ENCODE data around the gene PHF23. TPM values are rescaled to one million over a fixed set of nuclear protein-coding genes. Genes with fewer than 3 reads are reported as not detected.

The PHF23 gene
- total and polyA plus RNA-seq, 2 donors (not counting 1 experiment from before 2014, with no cell fraction given): 45.4 to 48.7 TPM

DNA sequence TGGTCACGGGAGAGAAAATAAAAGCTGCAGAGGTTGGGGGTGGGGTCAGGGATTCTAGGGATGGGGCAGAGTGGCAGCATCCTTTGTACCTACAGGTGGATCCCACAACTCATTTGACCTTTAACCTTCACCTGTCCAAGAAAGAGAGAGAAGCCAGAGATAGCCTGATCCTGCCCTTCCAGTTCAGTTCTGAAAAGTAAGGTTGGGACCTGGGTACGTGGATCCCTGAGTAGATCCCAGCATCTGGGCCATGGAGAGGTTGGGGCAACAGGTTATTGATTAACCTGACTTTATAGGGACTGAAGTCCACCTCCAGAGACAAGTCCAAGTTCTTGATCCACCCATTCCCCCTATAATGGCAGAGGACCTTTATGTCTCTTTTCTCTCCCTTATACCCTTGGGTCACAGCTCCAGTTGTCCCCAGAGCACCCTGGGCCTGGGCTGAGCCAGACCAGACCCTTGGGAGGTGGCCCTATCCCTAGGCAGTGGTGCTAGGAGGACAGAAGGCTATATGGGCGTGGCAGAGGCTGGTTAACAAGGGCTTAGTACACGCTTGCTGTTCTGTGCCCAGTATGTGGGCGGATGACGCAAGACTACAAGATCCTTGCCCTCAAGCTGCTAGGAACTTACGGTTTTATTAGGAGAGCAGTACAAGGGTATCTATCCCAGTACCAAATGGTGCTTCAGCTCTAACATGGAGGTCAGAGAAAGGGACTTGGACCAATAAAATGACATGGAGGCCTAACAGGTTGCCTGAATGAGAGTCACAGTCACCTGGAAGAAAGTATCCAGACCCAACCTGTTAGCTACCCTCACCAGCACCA is 19.7 kb upstream of the PHF23 start:
- no peaks in the 10 kb centered on the region for H3K9me3 ChIP-seq (ENCODE audit: control insufficient read depth, insufficient read depth, low read depth, low read length)
- H3K27ac ChIP-seq (ENCODE audit: insufficient read depth, low read length): no peak overlapping the region
- H3K4me2 ChIP-seq (ENCODE audit: extremely low read depth, insufficient read depth, low read length): no peak overlapping the region
- TF ChIP-seq, protein P1, sequence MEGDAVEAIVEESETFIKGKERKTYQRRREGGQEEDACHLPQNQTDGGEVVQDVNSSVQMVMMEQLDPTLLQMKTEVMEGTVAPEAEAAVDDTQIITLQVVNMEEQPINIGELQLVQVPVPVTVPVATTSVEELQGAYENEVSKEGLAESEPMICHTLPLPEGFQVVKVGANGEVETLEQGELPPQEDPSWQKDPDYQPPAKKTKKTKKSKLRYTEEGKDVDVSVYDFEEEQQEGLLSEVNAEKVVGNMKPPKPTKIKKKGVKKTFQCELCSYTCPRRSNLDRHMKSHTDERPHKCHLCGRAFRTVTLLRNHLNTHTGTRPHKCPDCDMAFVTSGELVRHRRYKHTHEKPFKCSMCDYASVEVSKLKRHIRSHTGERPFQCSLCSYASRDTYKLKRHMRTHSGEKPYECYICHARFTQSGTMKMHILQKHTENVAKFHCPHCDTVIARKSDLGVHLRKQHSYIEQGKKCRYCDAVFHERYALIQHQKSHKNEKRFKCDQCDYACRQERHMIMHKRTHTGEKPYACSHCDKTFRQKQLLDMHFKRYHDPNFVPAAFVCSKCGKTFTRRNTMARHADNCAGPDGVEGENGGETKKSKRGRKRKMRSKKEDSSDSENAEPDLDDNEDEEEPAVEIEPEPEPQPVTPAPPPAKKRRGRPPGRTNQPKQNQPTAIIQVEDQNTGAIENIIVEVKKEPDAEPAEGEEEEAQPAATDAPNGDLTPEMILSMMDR (conservative IDR thresholded peaks at IDR 0.05 in 1 of 2, IDR thresholded peaks at IDR 0.05 in 1 of 2; ENCODE audit: low read depth in 1 of 2, low read length in 2 of 2): no peak
- TF ChIP-seq EZH2 (IDR thresholded peaks at IDR 0.05; ENCODE audit: low read length, missing control alignments): no peak
- peak; percentile 34 to 39 for DNase-seq (ENCODE audit: low read depth in 2 of 2)
- H3K4me3 ChIP-seq (replicated peaks in 1 of 4; ENCODE audit: control extremely low read depth in 1 of 4, insufficient read depth in 1 of 4, low read depth in 3 of 4, low read length in 4 of 4): no peak overlapping the region
- H3K79me2 ChIP-seq (ENCODE audit: control insufficient read depth, insufficient read depth, low read length): no peaks in the 10 kb centered on the region
- no peak overlapping the region for H2AFZ ChIP-seq (ENCODE audit: low read length)
- no peaks in the 10 kb centered on the region for H4K20me1 ChIP-seq (ENCODE audit: control insufficient read depth, extremely low read depth, insufficient read depth, low read length)
- H3K4me1 ChIP-seq (ENCODE audit: control insufficient read depth, extremely low read depth, insufficient read depth, low read length): no peaks in the 10 kb centered on the region
- peaks cover 1% of the 10 kb centered on the region for H3K36me3 ChIP-seq (ENCODE audit: control insufficient read depth, insufficient read depth, low read length)
- H3K9ac ChIP-seq (ENCODE audit: insufficient read depth, low read length): no peak overlapping the region
- no peaks in the 10 kb centered on the region for H3K27me3 ChIP-seq (ENCODE audit: control insufficient read depth, insufficient read depth, low read length)

DNA sequence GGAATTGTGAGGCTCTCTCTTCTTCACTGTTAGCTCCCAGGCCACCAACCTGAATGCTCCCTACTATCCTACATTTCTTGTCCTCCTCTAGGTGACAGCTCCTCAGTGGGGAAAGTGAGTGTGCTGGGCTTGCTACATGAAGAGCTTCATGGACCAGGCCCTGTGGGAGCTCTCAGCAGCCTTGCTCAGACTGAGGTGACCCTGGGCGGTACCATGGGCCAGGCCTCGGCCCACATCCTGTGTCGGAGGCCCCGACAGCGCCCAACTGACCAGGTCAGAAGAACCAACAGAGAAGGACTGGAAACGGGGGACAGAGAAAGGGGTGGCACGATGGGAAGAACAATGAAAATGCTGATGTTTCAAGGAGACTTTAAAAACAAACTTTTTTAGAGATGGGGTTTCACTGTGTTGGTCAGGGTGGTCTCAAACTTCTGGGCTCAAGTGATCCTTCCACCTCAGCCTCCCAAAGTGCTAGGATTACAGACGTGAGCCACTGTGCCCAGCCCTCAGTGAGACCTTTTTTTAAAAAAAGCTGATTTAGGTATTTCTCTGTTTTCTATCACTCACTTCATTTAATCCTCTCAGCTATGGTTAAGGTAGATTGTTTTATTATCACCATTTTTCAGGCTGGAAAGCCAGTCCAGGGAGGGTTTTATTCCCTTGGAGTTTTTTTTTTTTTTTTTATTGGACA is 17.7 kb upstream of the PHF23 start:
- no peak overlapping the region for H3K4me3 ChIP-seq (replicated peaks in 1 of 4; ENCODE audit: control extremely low read depth in 1 of 4, insufficient read depth in 1 of 4, low read depth in 3 of 4, low read length in 4 of 4)
- H3K27ac ChIP-seq (ENCODE audit: insufficient read depth, low read length): no peak overlapping the region
- H3K9me3 ChIP-seq (ENCODE audit: control insufficient read depth, insufficient read depth, low read depth, low read length): no peaks in the 10 kb centered on the region
- no peaks in the 10 kb centered on the region for H3K4me1 ChIP-seq (ENCODE audit: control insufficient read depth, extremely low read depth, insufficient read depth, low read length)
- no peak overlapping the region for H2AFZ ChIP-seq (ENCODE audit: low read length)
- H4K20me1 ChIP-seq (ENCODE audit: control insufficient read depth, extremely low read depth, insufficient read depth, low read length): no peaks in the 10 kb centered on the region
- peaks cover 1% of the 10 kb centered on the region for H3K36me3 ChIP-seq (ENCODE audit: control insufficient read depth, insufficient read depth, low read length)
- peaks cover 9% of the 10 kb centered on the region for H3K79me2 ChIP-seq (ENCODE audit: control insufficient read depth, insufficient read depth, low read length)
- H3K27me3 ChIP-seq (ENCODE audit: control insufficient read depth, insufficient read depth, low read length): no peaks in the 10 kb centered on the region
- TF ChIP-seq, protein P1 (conservative IDR thresholded peaks at IDR 0.05 in 1 of 2, IDR thresholded peaks at IDR 0.05 in 1 of 2; ENCODE audit: low read depth in 1 of 2, low read length in 2 of 2): no peak
- no peak for TF ChIP-seq EZH2 (IDR thresholded peaks at IDR 0.05; ENCODE audit: low read length, missing control alignments)
- no peak overlapping the region for H3K9ac ChIP-seq (ENCODE audit: insufficient read depth, low read length)
- DNase-seq (ENCODE audit: low read depth in 2 of 2): no peak
- H3K4me2 ChIP-seq (ENCODE audit: extremely low read depth, insufficient read depth, low read length): no peak overlapping the region

DNA sequence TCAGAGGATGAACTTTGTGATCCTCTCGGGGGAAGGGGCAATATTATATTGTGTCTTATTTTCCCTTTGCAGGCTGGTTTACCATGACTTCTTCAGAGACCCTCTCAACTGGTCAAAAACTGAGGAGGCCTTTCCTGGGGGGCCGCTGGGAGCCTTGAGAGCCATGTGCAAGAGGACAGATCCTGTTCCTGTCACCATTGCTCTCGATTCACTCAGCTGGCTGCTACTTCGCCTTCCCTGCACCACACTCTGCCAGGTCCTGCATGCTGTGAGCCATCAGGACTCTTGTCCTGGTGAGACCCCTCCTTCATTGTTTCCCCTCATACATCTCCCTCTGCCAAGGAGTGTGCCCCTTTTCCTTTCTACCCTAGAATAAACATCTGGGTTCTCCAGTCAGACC is 15.3 kb upstream of the PHF23 start:
- Histone ChIP-seq H3K27ac (ENCODE audit: insufficient read depth, low read length) (no peak overlapping the region), H3K36me3 (ENCODE audit: control insufficient read depth, insufficient read depth, low read length) (peaks cover 1% of the 10 kb centered on the region), H3K4me3 (replicated peaks in 1 of 4; ENCODE audit: control extremely low read depth in 1 of 4, insufficient read depth in 1 of 4, low read depth in 3 of 4, low read length in 4 of 4) (no peak overlapping the region), H3K27me3 (ENCODE audit: control insufficient read depth, insufficient read depth, low read length) (no peaks in the 10 kb centered on the region), H3K9me3 (ENCODE audit: control insufficient read depth, insufficient read depth, low read depth, low read length) (no peaks in the 10 kb centered on the region), H4K20me1 (ENCODE audit: control insufficient read depth, extremely low read depth, insufficient read depth, low read length) (no peaks in the 10 kb centered on the region), H3K4me2 (ENCODE audit: extremely low read depth, insufficient read depth, low read length) (no peak overlapping the region), H3K4me1 (ENCODE audit: control insufficient read depth, extremely low read depth, insufficient read depth, low read length) (peaks cover 3% of the 10 kb centered on the region), H3K79me2 (ENCODE audit: control insufficient read depth, insufficient read depth, low read length) (peaks cover 28% of the 10 kb centered on the region), H2AFZ (ENCODE audit: low read length) (no peak overlapping the region), H3K9ac (ENCODE audit: insufficient read depth, low read length) (no peak overlapping the region)
- TF ChIP-seq, protein P1 (conservative IDR thresholded peaks at IDR 0.05 in 1 of 2, IDR thresholded peaks at IDR 0.05 in 1 of 2; ENCODE audit: low read depth in 1 of 2, low read length in 2 of 2): no peak
- no peak for TF ChIP-seq EZH2 (IDR thresholded peaks at IDR 0.05; ENCODE audit: low read length, missing control alignments)
- no peak for DNase-seq (ENCODE audit: low read depth in 2 of 2)
